Trophoblast cell (in vitro differentiated cells and primary cell): ENCODE measurements around the gene CREB5.

ENCODE experiments used
- DNase-seq, 2 donors: peaks; one replicate each; pipeline ENCODE4 v3.0.0-alpha.2; 2016
- H2AFZ ChIP-seq: 2 replicates; pipeline ENCODE4 v1.6.1; 2013; ENCODE audit warnings: low read length, moderate library complexity, mild to moderate bottlenecking; ENCODE audit not compliant: insufficient read depth, poor library complexity
- H2AK5ac ChIP-seq: 2 replicates; pipeline ENCODE4 v1.6.1; 2013; ENCODE audit warnings: mild to moderate bottlenecking, low read length
- H2BK120ac ChIP-seq: 2 replicates; pipeline ENCODE4 v1.6.1; 2013; ENCODE audit warnings: low read length, mild to moderate bottlenecking, moderate library complexity; ENCODE audit not compliant: insufficient read depth, poor library complexity
- H2BK12ac ChIP-seq: 2 replicates; pipeline ENCODE4 v1.6.1; 2013; ENCODE audit warnings: mild to moderate bottlenecking, low read length, moderate library complexity
- H2BK5ac ChIP-seq: 2 replicates; pipeline ENCODE4 v1.6.1; 2013; ENCODE audit warnings: low read length, low read depth, moderate library complexity, mild to moderate bottlenecking; ENCODE audit not compliant: poor library complexity
- H3K14ac ChIP-seq: 2 replicates; pipeline ENCODE4 v1.6.1; 2013; ENCODE audit warnings: mild to moderate bottlenecking, low read length
- H3K18ac ChIP-seq: 2 replicates; pipeline ENCODE4 v1.6.1; 2013; ENCODE audit warnings: mild to moderate bottlenecking, low read length
- H3K23ac ChIP-seq: 2 replicates; pipeline ENCODE4 v1.6.1; 2013; ENCODE audit warnings: low read length
- H3K27ac ChIP-seq: 2 replicates; pipeline ENCODE4 v1.5.1; 2013; ENCODE audit warnings: low read depth, mild to moderate bottlenecking, inconsistent platforms, low read length, moderate library complexity
- H3K27me3 ChIP-seq: 2 replicates; pipeline ENCODE4 v1.6.1; 2013; ENCODE audit warnings: inconsistent platforms, mild to moderate bottlenecking, low read length, moderate library complexity; ENCODE audit not compliant: insufficient read depth
- H3K36me3 ChIP-seq, 2 experiments: 1 replicate in 1 of 2; 2 replicates in 1 of 2; pipeline ENCODE4 v1.6.1; 2013; ENCODE audit warnings: low read length in 2 of 2, mild to moderate bottlenecking in 2 of 2, moderate library complexity in 1 of 2; ENCODE audit not compliant: insufficient read depth in 2 of 2, control insufficient read depth in 1 of 2
- H3K4ac ChIP-seq: 2 replicates; pipeline ENCODE4 v1.6.1; 2013; ENCODE audit warnings: low read depth, mild to moderate bottlenecking, low read length, moderate library complexity
- H3K4me1 ChIP-seq, 2 experiments: 1 replicate in 1 of 2; 2 replicates in 1 of 2; pipeline ENCODE4 v1.6.1; 2013; ENCODE audit warnings: low read length in 2 of 2, mild to moderate bottlenecking in 2 of 2, moderate library complexity in 1 of 2; ENCODE audit not compliant: insufficient read depth in 2 of 2, control insufficient read depth in 1 of 2
- H3K4me2 ChIP-seq: 2 replicates; pipeline ENCODE4 v1.6.1; 2013; ENCODE audit warnings: inconsistent platforms, mild to moderate bottlenecking, low read length, moderate library complexity
- H3K4me3 ChIP-seq: 2 replicates; pipeline ENCODE4 v1.5.1; 2013; ENCODE audit warnings: mild to moderate bottlenecking, low read depth, low read length, inconsistent platforms
- H3K79me1 ChIP-seq: one replicate; pipeline ENCODE4 v1.6.1; 2013; ENCODE audit warnings: low read length
- H3K79me2 ChIP-seq: 2 replicates; pipeline ENCODE4 v1.6.1; 2013; ENCODE audit warnings: low read length, mild to moderate bottlenecking; ENCODE audit not compliant: control insufficient read depth, insufficient read depth, poor library complexity
- H3K9ac ChIP-seq: 2 replicates; pipeline ENCODE4 v1.6.1; 2013; ENCODE audit warnings: mild to moderate bottlenecking, low read length
- H3K9me3 ChIP-seq: 2 replicates; pipeline ENCODE4 v1.6.1; 2013; ENCODE audit warnings: low read depth, mild to moderate bottlenecking, control low read depth, inconsistent platforms, low read length; ENCODE audit not compliant: insufficient read depth
- H4K12ac ChIP-seq: 2 replicates; pipeline ENCODE4 v1.6.1; 2013; ENCODE audit warnings: low read depth, mild to moderate bottlenecking, low read length, moderate library complexity
- H4K8ac ChIP-seq: 2 replicates; pipeline ENCODE4 v1.6.1; 2013; ENCODE audit warnings: low read depth, mild to moderate bottlenecking, low read length, moderate library complexity
- H4K91ac ChIP-seq: one replicate; pipeline ENCODE4 v1.6.1; 2013; ENCODE audit warnings: low read depth, mild to moderate bottlenecking, low read length, moderate library complexity
- WGBS: extraction: QIAGEN DNeasy Blood & Tissue Kit; methylation state at CpG from one replicate; pipeline ENCODE4 v1.1.7; 2013; ENCODE audit warnings: missing lambda C conversion rate; ENCODE audit not compliant: insufficient read length, insufficient coverage; ENCODE audit errors: extremely low coverage; 5-methylcytosine and 5-hydroxymethylcytosine counted together

The CREB5 gene

GRCh38 chr7:28433699-28434219, 21.4 kb downstream of the CREB5 start:
- Histone ChIP-seq H3K4me3 (no peak overlapping the region), H3K36me3 (no peaks in the 10 kb centered on the region), H3K27me3 (no peaks in the 10 kb centered on the region), H3K4me2 (no peak overlapping the region), H3K23ac (no peak overlapping the region), H4K91ac (no peak overlapping the region), H3K4me1 (no peaks in the 10 kb centered on the region), H3K9me3 (no peaks in the 10 kb centered on the region), H3K14ac (no peak overlapping the region), H3K79me1 (no peaks in the 10 kb centered on the region), H2AFZ (no peak overlapping the region), H3K27ac (no peak overlapping the region), H4K12ac (no peak overlapping the region), H2BK120ac (no peak overlapping the region), H3K9ac (no peak overlapping the region), H3K4ac (no peak overlapping the region), H3K18ac (no peak overlapping the region), H2AK5ac (no peak overlapping the region), H2BK12ac (no peak overlapping the region), H2BK5ac (no peak overlapping the region), H3K79me2 (no peaks in the 10 kb centered on the region), H4K8ac (no peak overlapping the region)
- no CpG with 5 or more reads among the region's 4 CpGs for WGBS
- no peak for DNase-seq

GRCh38 chr7:28434510-28434909, 22.2 kb downstream of the CREB5 start:
- no peak overlapping the region for H3K14ac ChIP-seq
- H3K27me3 ChIP-seq = no peaks in the 10 kb centered on the region
- no peak overlapping the region for H4K91ac ChIP-seq
- H2AK5ac ChIP-seq = no peak overlapping the region
- H3K9me3 ChIP-seq = no peaks in the 10 kb centered on the region
- H3K4me3 ChIP-seq = no peak overlapping the region
- H3K9ac ChIP-seq = no peak overlapping the region
- H3K18ac ChIP-seq = no peak overlapping the region
- no peaks in the 10 kb centered on the region for H3K79me2 ChIP-seq
- no peak overlapping the region for H4K8ac ChIP-seq
- H4K12ac ChIP-seq = no peak overlapping the region
- H3K4me2 ChIP-seq = no peak overlapping the region
- no peaks in the 10 kb centered on the region for H3K36me3 ChIP-seq
- no CpG with 5 or more reads among the region's 1 CpG for WGBS
- DNase-seq = no peak
- no peak overlapping the region for H3K27ac ChIP-seq
- no peak overlapping the region for H2BK5ac ChIP-seq
- H3K4ac ChIP-seq = no peak overlapping the region
- no peak overlapping the region for H3K23ac ChIP-seq
- H3K4me1 ChIP-seq = no peaks in the 10 kb centered on the region
- no peak overlapping the region for H2BK120ac ChIP-seq
- H2AFZ ChIP-seq = no peak overlapping the region
- no peaks in the 10 kb centered on the region for H3K79me1 ChIP-seq
- H2BK12ac ChIP-seq = no peak overlapping the region

- Histone ChIP-seq H3K79me2 (no peaks in the 10 kb centered on the region), H3K27me3 (no peaks in the 10 kb centered on the region), H3K18ac (no peak overlapping the region), H3K36me3 (no peaks in the 10 kb centered on the region), H3K4me1 (no peaks in the 10 kb centered on the region), H4K8ac (no peak overlapping the region), H3K14ac (no peak overlapping the region), H3K79me1 (no peaks in the 10 kb centered on the region), H3K4me2 (no peak overlapping the region), H2AK5ac (no peak overlapping the region), H2AFZ (no peak overlapping the region), H3K9me3 (no peaks in the 10 kb centered on the region), H3K4me3 (no peak overlapping the region), H3K9ac (no peak overlapping the region), H4K12ac (no peak overlapping the region), H2BK5ac (no peak overlapping the region), H2BK12ac (no peak overlapping the region), H3K23ac (no peak overlapping the region), H4K91ac (no peak overlapping the region), H3K4ac (no peak overlapping the region), H3K27ac (no peak overlapping the region), H2BK120ac (no peak overlapping the region)
- WGBS = no CpG with 5 or more reads among the region's 4 CpGs
- no peak for DNase-seq
Observed at GRCh38 chr7:28435152-28435551, 22.8 kb downstream of the CREB5 start.

- no peak overlapping the region for H2BK12ac ChIP-seq
- H3K9me3 ChIP-seq = no peaks in the 10 kb centered on the region
- H2AFZ ChIP-seq = no peak overlapping the region
- H2BK120ac ChIP-seq = no peak overlapping the region
- H2AK5ac ChIP-seq = no peak overlapping the region
- DNase-seq = no peak
- H3K27ac ChIP-seq = no peak overlapping the region
- H3K27me3 ChIP-seq = no peaks in the 10 kb centered on the region
- H3K4me3 ChIP-seq = no peak overlapping the region
- no peak overlapping the region for H4K12ac ChIP-seq
- no peak overlapping the region for H3K23ac ChIP-seq
- no peak overlapping the region for H3K4me2 ChIP-seq
- H3K79me2 ChIP-seq = no peaks in the 10 kb centered on the region
- H3K79me1 ChIP-seq = no peaks in the 10 kb centered on the region
- H3K36me3 ChIP-seq = no peaks in the 10 kb centered on the region
- H3K4me1 ChIP-seq = no peaks in the 10 kb centered on the region
- WGBS = no CpG with 5 or more reads among the region's 2 CpGs
- H3K9ac ChIP-seq = no peak overlapping the region
- H4K91ac ChIP-seq = no peak overlapping the region
- H3K18ac ChIP-seq = no peak overlapping the region
- no peak overlapping the region for H4K8ac ChIP-seq
- no peak overlapping the region for H3K14ac ChIP-seq
- no peak overlapping the region for H2BK5ac ChIP-seq
- no peak overlapping the region for H3K4ac ChIP-seq
Observed at GRCh38 chr7:28435732-28436378, 23.5 kb downstream of the CREB5 start.
